HG03095 (cell line): ENCODE data around the gene GTF2H2C.
"Not testable (repeated sequence)": the region's sequence is repeated elsewhere in the genome, so short reads cannot be mapped to it uniquely, and the experiment has no call there.

Experiments
- ATAC-seq: cut with Tn5 transposase; IDR thresholded peaks from one replicate; pipeline ENCODE4 v1.9.1; 2021; ENCODE audit warnings: moderate library complexity; ENCODE audit not compliant: unreplicated experiment

GTF2H2C gene

GRCh38 chr5:69559908-69560330, at the start of gene GTF2H2C:
TSS of gene GTF2H2C (plus strand) at chr5:69560191. CDS start at chr5:69565133, 4,942 bp downstream.
- ATAC-seq = peak; percentile 97

GRCh38 chr5:69510694-69511093, 49.3 kb upstream of the GTF2H2C start:
- ATAC-seq = no peak

GRCh38 chr5:69512740-69513260, 47.2 kb upstream of the GTF2H2C start:
- no peak for ATAC-seq

GRCh38 chr5:69515570-69515969, 44.4 kb upstream of the GTF2H2C start:
- not testable (repeated sequence) for ATAC-seq

GRCh38 chr5:69516769-69517168, 43.2 kb upstream of the GTF2H2C start:
- no peak for ATAC-seq

- no peak for ATAC-seq
These were observed 42.2 kb upstream of the GTF2H2C start for GRCh38 chr5:69517763-69518212.

GRCh38 chr5:69519285-69519684, 40.7 kb upstream of the GTF2H2C start:
- ATAC-seq = no peak

- no peak for ATAC-seq
These were observed 38.0 kb upstream of the GTF2H2C start for GRCh38 chr5:69522035-69522434.

- ATAC-seq = no peak
These were observed 34.5 kb upstream of the GTF2H2C start for GRCh38 chr5:69525490-69525889.

GRCh38 chr5:69526660-69527059, 33.3 kb upstream of the GTF2H2C start:
- ATAC-seq = no peak

GRCh38 chr5:69527128-69527770, 32.7 kb upstream of the GTF2H2C start:
- ATAC-seq = no peak

- ATAC-seq = no peak
These were observed 32.0 kb upstream of the GTF2H2C start for GRCh38 chr5:69528035-69528434.

GRCh38 chr5:69528609-69529008, 31.4 kb upstream of the GTF2H2C start:
- no peak for ATAC-seq

- ATAC-seq = no peak
These were observed 29.2 kb upstream of the GTF2H2C start for GRCh38 chr5:69530561-69531405.

GRCh38 chr5:69531406-69531801, 28.6 kb upstream of the GTF2H2C start:
- ATAC-seq = no peak

- ATAC-seq = not testable (repeated sequence)
These were observed 22.1 kb upstream of the GTF2H2C start for GRCh38 chr5:69537911-69538310.

- not testable (repeated sequence) for ATAC-seq
These were observed 21.3 kb upstream of the GTF2H2C start for GRCh38 chr5:69538735-69539134.

GRCh38 chr5:69541347-69541746, 18.6 kb upstream of the GTF2H2C start:
- not testable (repeated sequence) for ATAC-seq

- not testable (repeated sequence) for ATAC-seq
These were observed 17.0 kb upstream of the GTF2H2C start for GRCh38 chr5:69542838-69543618.

- ATAC-seq = not testable (repeated sequence)
These were observed 15.4 kb upstream of the GTF2H2C start for GRCh38 chr5:69544602-69545001.
